SK-N-SH treated with all-trans-retinoic acid at 6 μM for 48 hours (cell line): Measurements from ENCODE around the gene DTHD1.

Experiments used
- GLIS3 ChIP-seq: fragments of 250-450 bp; sonication (Bioruptor Pico); IDR thresholded peaks from 2 replicates; pipeline ENCODE4 v1.5.0; 2020; ENCODE audit warnings: mild to moderate bottlenecking, moderate library complexity
- OSR1 ChIP-seq: fragments of 250-450 bp; sonication (Bioruptor Pico); IDR thresholded peaks from 2 replicates; pipeline ENCODE4 v1.8.0; 2022; ENCODE audit warnings: moderate library complexity, mild to moderate bottlenecking, inconsistent platforms
- RARB ChIP-seq: fragments of 250-450 bp; sonication (Bioruptor Pico); IDR thresholded peaks from 2 replicates; pipeline ENCODE4 v1.8.0; 2021; ENCODE audit warnings: mild to moderate bottlenecking, moderate library complexity
- SNAI2 ChIP-seq: fragments of 250-450 bp; sonication (Bioruptor Pico); IDR thresholded peaks from 2 replicates; pipeline ENCODE4 v1.5.0; 2020; ENCODE audit warnings: mild to moderate bottlenecking, moderate library complexity
- ZNF70 ChIP-seq: fragments of 450-650 bp; formaldehyde crosslinking; IDR thresholded peaks from 2 replicates; pipeline ENCODE4 v1.5.0; 2020; ENCODE audit warnings: mild to moderate bottlenecking, moderate library complexity
- TF ChIP-seq, protein P1 (sequence below): fragments of 250-450 bp; sonication (Bioruptor Pico); IDR thresholded peaks from 2 replicates; pipeline ENCODE4 v1.8.0; 2020; ENCODE audit warnings: mild to moderate bottlenecking, moderate library complexity, borderline replicate concordance
- TF ChIP-seq, protein P2 (sequence below): fragments of 250-450 bp; sonication (Bioruptor Pico); IDR thresholded peaks from 2 replicates; pipeline ENCODE4 v1.5.1; 2020; ENCODE audit warnings: low read depth, mild to moderate bottlenecking, moderate library complexity
- TF ChIP-seq, protein P3 (sequence below): fragments of 250-450 bp; sonication (Bioruptor Pico); IDR thresholded peaks from 2 replicates; pipeline ENCODE4 v1.5.0; 2020; ENCODE audit warnings: mild to moderate bottlenecking, moderate library complexity

DNA sequence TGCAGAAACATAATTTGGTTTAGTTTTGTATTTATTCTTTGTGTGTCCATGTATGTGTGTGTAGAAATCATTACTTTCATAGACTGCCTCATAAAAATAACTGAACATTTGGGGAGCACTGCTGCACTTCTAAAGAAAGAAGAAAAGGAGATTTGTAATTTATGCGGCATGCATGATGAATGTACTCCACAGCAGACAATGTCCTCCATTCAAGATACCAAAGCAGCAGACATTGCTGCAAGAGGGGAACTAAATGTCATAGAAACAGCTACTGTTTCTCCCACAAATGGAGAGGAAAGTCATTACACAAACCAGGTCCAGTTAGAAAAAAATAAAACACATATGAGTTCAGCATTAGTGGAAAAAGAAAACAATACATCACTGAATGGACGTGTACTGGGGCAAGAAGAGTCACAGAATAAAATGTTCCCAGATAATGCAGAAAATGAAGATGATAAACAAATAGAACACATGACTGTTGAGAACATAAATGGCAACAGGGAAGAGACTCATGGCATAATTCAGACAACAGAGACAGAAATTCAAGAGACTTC lies 2.6 kb downstream of the DTHD1 start:
- TF ChIP-seq, protein P1, sequence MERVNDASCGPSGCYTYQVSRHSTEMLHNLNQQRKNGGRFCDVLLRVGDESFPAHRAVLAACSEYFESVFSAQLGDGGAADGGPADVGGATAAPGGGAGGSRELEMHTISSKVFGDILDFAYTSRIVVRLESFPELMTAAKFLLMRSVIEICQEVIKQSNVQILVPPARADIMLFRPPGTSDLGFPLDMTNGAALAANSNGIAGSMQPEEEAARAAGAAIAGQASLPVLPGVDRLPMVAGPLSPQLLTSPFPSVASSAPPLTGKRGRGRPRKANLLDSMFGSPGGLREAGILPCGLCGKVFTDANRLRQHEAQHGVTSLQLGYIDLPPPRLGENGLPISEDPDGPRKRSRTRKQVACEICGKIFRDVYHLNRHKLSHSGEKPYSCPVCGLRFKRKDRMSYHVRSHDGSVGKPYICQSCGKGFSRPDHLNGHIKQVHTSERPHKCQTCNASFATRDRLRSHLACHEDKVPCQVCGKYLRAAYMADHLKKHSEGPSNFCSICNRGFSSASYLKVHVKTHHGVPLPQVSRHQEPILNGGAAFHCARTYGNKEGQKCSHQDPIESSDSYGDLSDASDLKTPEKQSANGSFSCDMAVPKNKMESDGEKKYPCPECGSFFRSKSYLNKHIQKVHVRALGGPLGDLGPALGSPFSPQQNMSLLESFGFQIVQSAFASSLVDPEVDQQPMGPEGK (CRISPR knock-in tag), result no peak
- TF ChIP-seq SNAI2 (CRISPR knock-in tag), result no peak
- TF ChIP-seq, protein P2, sequence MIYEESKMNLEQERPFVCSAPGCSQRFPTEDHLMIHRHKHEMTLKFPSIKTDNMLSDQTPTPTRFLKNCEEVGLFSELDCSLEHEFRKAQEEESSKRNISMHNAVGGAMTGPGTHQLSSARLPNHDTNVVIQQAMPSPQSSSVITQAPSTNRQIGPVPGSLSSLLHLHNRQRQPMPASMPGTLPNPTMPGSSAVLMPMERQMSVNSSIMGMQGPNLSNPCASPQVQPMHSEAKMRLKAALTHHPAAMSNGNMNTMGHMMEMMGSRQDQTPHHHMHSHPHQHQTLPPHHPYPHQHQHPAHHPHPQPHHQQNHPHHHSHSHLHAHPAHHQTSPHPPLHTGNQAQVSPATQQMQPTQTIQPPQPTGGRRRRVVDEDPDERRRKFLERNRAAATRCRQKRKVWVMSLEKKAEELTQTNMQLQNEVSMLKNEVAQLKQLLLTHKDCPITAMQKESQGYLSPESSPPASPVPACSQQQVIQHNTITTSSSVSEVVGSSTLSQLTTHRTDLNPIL (CRISPR knock-in tag), result no peak
- TF ChIP-seq, protein P3, sequence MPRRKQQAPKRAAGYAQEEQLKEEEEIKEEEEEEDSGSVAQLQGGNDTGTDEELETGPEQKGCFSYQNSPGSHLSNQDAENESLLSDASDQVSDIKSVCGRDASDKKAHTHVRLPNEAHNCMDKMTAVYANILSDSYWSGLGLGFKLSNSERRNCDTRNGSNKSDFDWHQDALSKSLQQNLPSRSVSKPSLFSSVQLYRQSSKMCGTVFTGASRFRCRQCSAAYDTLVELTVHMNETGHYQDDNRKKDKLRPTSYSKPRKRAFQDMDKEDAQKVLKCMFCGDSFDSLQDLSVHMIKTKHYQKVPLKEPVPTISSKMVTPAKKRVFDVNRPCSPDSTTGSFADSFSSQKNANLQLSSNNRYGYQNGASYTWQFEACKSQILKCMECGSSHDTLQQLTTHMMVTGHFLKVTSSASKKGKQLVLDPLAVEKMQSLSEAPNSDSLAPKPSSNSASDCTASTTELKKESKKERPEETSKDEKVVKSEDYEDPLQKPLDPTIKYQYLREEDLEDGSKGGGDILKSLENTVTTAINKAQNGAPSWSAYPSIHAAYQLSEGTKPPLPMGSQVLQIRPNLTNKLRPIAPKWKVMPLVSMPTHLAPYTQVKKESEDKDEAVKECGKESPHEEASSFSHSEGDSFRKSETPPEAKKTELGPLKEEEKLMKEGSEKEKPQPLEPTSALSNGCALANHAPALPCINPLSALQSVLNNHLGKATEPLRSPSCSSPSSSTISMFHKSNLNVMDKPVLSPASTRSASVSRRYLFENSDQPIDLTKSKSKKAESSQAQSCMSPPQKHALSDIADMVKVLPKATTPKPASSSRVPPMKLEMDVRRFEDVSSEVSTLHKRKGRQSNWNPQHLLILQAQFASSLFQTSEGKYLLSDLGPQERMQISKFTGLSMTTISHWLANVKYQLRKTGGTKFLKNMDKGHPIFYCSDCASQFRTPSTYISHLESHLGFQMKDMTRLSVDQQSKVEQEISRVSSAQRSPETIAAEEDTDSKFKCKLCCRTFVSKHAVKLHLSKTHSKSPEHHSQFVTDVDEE (CRISPR knock-in tag), result no peak
- TF ChIP-seq GLIS3 (CRISPR knock-in tag), result no peak
- TF ChIP-seq ZNF70 (CRISPR knock-in tag), result no peak
- no peak for TF ChIP-seq OSR1
- no peak for TF ChIP-seq RARB
